Type B pancreatic cell (in vitro differentiated cells): ENCODE results near the gene ZFY. TPM values are rescaled to one million over a fixed set of nuclear protein-coding genes. Genes with fewer than 3 reads are reported as not detected.

Experiments
- DNase-seq: peaks from one replicate; pipeline ENCODE4 v3.0.0; 2021; ENCODE audit warnings: mixed read lengths; ENCODE audit not compliant: unreplicated experiment; ENCODE audit errors: extremely low spot score
- H3K27ac Mint-ChIP-seq: 2 replicates; pipeline ENCODE4 v1.8.0; 2021; ENCODE audit warnings: mild to moderate bottlenecking, mixed read lengths
- H3K27me3 Mint-ChIP-seq: 2 replicates; pipeline ENCODE4 v1.8.0; 2021; ENCODE audit warnings: mixed read lengths
- H3K36me3 Mint-ChIP-seq: 2 replicates; pipeline ENCODE4 v1.8.0; 2021; ENCODE audit warnings: mixed read lengths
- H3K4me1 Mint-ChIP-seq: one replicate; pipeline ENCODE4 v1.8.0; 2021; ENCODE audit warnings: mixed read lengths; ENCODE audit not compliant: unreplicated experiment
- H3K4me3 Mint-ChIP-seq: 2 replicates; pipeline ENCODE4 v1.8.0; 2021; ENCODE audit warnings: mild to moderate bottlenecking, mixed read lengths
- H3K9me3 Mint-ChIP-seq: 2 replicates; pipeline ENCODE4 v1.8.0; 2021; ENCODE audit warnings: mixed read lengths
- CTCF ChIP-seq: fragments of 200-600 bp; sonication (generic); conservative IDR thresholded peaks from 2 replicates; pipeline ENCODE4 v1.5.0; 2021; ENCODE audit warnings: antibody characterized with exemption, mild to moderate bottlenecking
- total RNA-seq: library from RNA; stranded (reverse); gene quantifications from 2 replicates; pipeline ENCODE4 v1.2.1, GENCODE V29; 2021; ENCODE audit warnings: low replicate concordance

Gene ZFY
- total RNA-seq, 1 donor from 2014 or later: not detected

DNA sequence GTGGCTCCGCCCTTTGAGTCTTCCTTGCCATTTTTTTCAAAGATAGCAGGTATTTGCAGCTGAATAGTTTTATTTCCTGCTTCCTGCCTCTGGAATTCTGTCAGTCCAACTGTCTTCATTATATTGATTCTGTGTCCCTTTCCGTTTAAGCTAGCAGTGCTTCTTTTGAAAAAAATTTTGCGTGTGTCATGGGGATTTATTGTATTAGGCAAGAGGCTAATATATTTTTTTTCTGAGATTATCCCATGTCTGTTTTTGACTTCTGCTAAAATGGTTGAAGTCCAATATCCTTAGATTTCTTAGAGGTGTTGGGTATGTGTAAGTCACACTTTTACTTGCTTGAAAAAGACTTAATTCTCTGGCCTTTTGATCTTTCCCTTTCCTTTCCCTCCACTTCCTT, 20.4 kb downstream of the ZFY start:
- Mint-ChIP-seq H3K36me3 (no peaks in the 10 kb centered on the region), H3K27ac (no peak overlapping the region), H3K9me3 (no peaks in the 10 kb centered on the region), H3K4me1 (no peaks in the 10 kb centered on the region), H3K4me3 (no peak overlapping the region), H3K27me3 (no peaks in the 10 kb centered on the region)
- TF ChIP-seq CTCF: no peak
- no peak for DNase-seq

DNA sequence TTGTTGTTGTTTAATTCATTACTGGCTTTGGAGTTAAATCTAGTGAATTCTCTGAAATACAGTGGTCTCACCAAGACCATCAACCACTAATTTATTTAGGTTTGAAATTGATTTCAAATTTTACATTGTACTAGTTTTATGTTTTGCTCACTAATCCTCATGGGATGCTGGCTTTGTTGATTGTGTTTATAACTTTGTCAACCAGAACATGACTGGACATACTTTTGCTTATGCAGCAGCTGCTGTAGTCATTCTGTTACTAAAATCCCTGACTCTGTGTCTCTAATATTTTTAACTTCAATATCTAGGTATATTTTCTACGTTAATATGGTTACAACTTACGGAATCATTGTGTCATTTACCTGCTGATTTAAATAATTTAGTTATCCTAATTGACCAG, 26.9 kb downstream of the ZFY start:
- TF ChIP-seq CTCF: no peak
- no peaks in the 10 kb centered on the region for H3K9me3 Mint-ChIP-seq
- H3K27me3 Mint-ChIP-seq: no peaks in the 10 kb centered on the region
- no peak for DNase-seq
- H3K4me1 Mint-ChIP-seq: no peaks in the 10 kb centered on the region
- H3K27ac Mint-ChIP-seq: no peak overlapping the region
- H3K36me3 Mint-ChIP-seq: no peaks in the 10 kb centered on the region
- H3K4me3 Mint-ChIP-seq: no peak overlapping the region

- H3K27ac Mint-ChIP-seq: no peak overlapping the region
- no peaks in the 10 kb centered on the region for H3K4me1 Mint-ChIP-seq
- no peaks in the 10 kb centered on the region for H3K9me3 Mint-ChIP-seq
- H3K4me3 Mint-ChIP-seq: no peak overlapping the region
- no peak for DNase-seq
- TF ChIP-seq CTCF: no peak
- no peaks in the 10 kb centered on the region for H3K36me3 Mint-ChIP-seq
- H3K27me3 Mint-ChIP-seq: no peaks in the 10 kb centered on the region
Observed at GRCh38 chrY:2964814-2965213, 29.6 kb downstream of the ZFY start.

- no peak overlapping the region for H3K27ac Mint-ChIP-seq
- TF ChIP-seq CTCF: no peak
- no peak for DNase-seq
- no peak overlapping the region for H3K4me3 Mint-ChIP-seq
- no peaks in the 10 kb centered on the region for H3K36me3 Mint-ChIP-seq
- H3K27me3 Mint-ChIP-seq: no peaks in the 10 kb centered on the region
- H3K9me3 Mint-ChIP-seq: no peaks in the 10 kb centered on the region
- H3K4me1 Mint-ChIP-seq: no peaks in the 10 kb centered on the region
Observed at GRCh38 chrY:2965629-2966028, 30.4 kb downstream of the ZFY start.

DNA sequence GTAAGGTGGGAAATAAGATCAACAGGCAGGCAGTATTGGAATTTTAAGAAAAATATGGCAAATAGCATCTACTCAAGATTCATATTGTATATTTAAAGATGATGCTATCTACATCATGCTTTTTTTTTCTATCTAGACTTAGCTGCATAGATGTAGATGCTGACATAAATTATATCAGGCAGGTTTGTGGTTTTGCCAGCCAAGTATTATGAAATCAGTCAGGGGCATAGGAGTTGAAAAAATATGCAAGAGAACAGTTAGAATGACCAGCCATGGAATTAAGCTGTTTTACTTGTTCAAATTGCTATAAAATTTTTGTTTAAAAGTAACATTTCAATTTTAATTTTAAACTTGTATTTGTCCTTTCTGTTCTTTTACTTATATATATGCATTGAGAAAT, 34.4 kb downstream of the ZFY start:
- Mint-ChIP-seq H3K4me3 (no peak overlapping the region), H3K27ac (no peak overlapping the region), H3K4me1 (no peaks in the 10 kb centered on the region), H3K9me3 (no peaks in the 10 kb centered on the region), H3K36me3 (no peaks in the 10 kb centered on the region), H3K27me3 (no peaks in the 10 kb centered on the region)
- no peak for DNase-seq
- TF ChIP-seq CTCF: no peak

- no peak for DNase-seq
- Mint-ChIP-seq H3K27me3 (no peaks in the 10 kb centered on the region), H3K4me3 (no peak overlapping the region), H3K36me3 (no peaks in the 10 kb centered on the region), H3K27ac (no peak overlapping the region), H3K4me1 (no peaks in the 10 kb centered on the region), H3K9me3 (no peaks in the 10 kb centered on the region)
- TF ChIP-seq CTCF: no peak
Observed at GRCh38 chrY:2972708-2973107, 37.5 kb downstream of the ZFY start.
